Mesangial cell (primary cell): ENCODE measurements around the gene TXNDC11. TPM values are rescaled to one million over a fixed set of nuclear protein-coding genes. Genes with fewer than 3 reads are reported as not detected.

Experiments
- total RNA-seq: library from RNA; depleted of rRNA; stranded (reverse); fragments of >200 nt; gene quantifications from 2 replicates; pipeline ENCODE4 v1.2.3, GENCODE V29; 2015

Gene TXNDC11
- total RNA-seq, result 27.1 and 36.1 TPM in 2 replicates

DNA sequence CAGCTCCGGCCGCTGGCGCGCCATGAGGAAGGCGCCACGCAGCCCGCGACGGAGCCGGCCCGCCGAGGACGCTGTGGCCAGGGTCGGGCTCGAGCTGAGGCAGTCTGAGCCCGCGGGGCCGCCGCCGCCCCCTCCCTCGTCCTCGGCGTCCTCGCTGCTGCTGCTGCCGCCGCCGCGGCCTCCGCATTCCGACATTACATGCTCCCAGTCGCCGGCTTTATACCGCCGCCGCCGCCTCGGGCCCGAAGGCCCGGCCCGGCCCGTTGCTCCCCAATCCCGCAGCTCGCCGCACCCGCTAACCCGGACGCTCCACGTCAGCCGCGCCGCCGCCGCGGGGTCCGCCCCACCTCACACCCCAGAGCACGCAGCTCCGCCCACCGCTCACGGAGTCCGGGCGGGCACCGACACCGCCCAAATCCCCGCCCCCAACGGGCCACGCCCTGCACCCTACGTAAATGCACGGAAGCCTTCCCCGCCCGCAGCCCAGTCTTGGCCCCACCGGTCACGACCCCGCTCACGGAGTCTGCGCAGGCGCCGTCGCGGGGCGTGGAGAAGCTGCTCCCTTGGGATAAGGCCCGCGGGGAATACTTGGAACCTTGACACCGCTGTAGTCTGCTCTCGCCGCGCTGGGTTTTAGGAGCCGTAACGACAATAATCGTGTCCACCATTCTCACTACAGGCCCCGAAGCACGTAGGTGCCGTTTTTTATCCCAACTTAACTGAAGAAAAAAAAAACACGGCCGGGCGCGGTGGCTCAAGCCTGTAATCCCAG is at the start of gene TXNDC11:
TXNDC11 (minus strand) TSS at position 322 of the 772 bp plus-strand sequence; CDS start at position 195, 127 bp downstream.

GRCh38 chr16:11667824-11668622 is 74.6 kb downstream of the TXNDC11 start, which contains the start of gene SNN:
Gene SNN (plus strand): TSS chr16:11668455. CDS start chr16:11676060, 7,605 bp downstream.

Other genes with a start within 250 kb of the TXNDC11 start
- 52.0 and 96.3 TPM in 2 replicates for gene LITAF, start 155.9 kb downstream of the TXNDC11 start, total RNA-seq
- gene SNN, start 74.4 kb downstream of the TXNDC11 start, total RNA-seq, result 9.3 and 16.4 TPM in 2 replicates
- gene ZC3H7A, start 54.4 kb upstream of the TXNDC11 start, total RNA-seq, result 14.7 and 26.7 TPM in 2 replicates
- 35.7 and 53.8 TPM in 2 replicates for gene RSL1D1, start 108.7 kb upstream of the TXNDC11 start, total RNA-seq
- gene GSPT1, start 173.1 kb upstream of the TXNDC11 start, total RNA-seq, result 33.5 and 63.9 TPM in 2 replicates
- gene NPIPB2, start 199.2 kb upstream of the TXNDC11 start, total RNA-seq, result 2.8 and 5.8 TPM in 2 replicates
- not detected in 2 replicates for gene TNFRSF17, start 222.4 kb upstream of the TXNDC11 start, total RNA-seq
- 3.7 and 21.0 TPM in 2 replicates for gene SNX29, start 233.9 kb upstream of the TXNDC11 start, total RNA-seq